ENCODE results near the gene LCMT1.

Gene LCMT1

DNA sequence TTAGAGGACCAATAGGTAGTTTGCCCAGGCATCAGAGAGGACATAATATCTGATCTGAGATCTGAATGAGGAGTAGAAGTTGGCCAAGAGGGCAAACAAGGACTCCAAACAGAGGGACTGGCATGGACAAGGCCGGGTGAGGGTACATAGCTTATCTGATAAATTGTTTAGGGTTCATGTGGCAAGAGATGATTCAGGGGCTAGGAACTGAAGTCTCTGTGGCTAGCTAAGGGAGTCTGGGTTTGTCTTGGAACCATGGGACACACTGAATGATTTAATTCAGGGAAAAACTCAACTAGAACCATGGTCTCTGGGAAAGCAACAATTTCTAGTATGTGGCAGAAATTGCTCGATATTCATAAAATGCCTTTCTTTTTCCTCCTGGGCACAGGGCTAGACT is 101.1 kb downstream of the LCMT1 start:
- Histone ChIP-seq H3K27ac (ENCODE audit: low read length) (no peak overlapping the region), H4K20me1 (ENCODE audit: insufficient read depth, low read length) (no peaks in the 10 kb centered on the region), H2AFZ (ENCODE audit: low read depth, low read length) (no peak overlapping the region), H3K79me2 (ENCODE audit: low read length) (no peaks in the 10 kb centered on the region), H3K36me3 (replicated peaks; ENCODE audit: low read depth, low read length) (no peaks in the 10 kb centered on the region), H3K4me1 (ENCODE audit: low read length) (peaks cover 9% of the 10 kb centered on the region), H3K4me2 (ENCODE audit: low read length) (no peak overlapping the region), H3K9me3 (ENCODE audit: insufficient read depth, low read length) (no peaks in the 10 kb centered on the region), H3K9ac (ENCODE audit: low read length) (no peak overlapping the region), H3K27me3 (ENCODE audit: low read depth, low read length) (peaks cover 9% of the 10 kb centered on the region; the same call in 1 of the 2 replicates), H3K4me3 (ENCODE audit: low read length) (no peak overlapping the region)
- TF ChIP-seq, protein P1, sequence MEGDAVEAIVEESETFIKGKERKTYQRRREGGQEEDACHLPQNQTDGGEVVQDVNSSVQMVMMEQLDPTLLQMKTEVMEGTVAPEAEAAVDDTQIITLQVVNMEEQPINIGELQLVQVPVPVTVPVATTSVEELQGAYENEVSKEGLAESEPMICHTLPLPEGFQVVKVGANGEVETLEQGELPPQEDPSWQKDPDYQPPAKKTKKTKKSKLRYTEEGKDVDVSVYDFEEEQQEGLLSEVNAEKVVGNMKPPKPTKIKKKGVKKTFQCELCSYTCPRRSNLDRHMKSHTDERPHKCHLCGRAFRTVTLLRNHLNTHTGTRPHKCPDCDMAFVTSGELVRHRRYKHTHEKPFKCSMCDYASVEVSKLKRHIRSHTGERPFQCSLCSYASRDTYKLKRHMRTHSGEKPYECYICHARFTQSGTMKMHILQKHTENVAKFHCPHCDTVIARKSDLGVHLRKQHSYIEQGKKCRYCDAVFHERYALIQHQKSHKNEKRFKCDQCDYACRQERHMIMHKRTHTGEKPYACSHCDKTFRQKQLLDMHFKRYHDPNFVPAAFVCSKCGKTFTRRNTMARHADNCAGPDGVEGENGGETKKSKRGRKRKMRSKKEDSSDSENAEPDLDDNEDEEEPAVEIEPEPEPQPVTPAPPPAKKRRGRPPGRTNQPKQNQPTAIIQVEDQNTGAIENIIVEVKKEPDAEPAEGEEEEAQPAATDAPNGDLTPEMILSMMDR (IDR thresholded peaks at IDR 0.05; ENCODE audit: low read depth, low read length), result no peak
- no peak for TF ChIP-seq EZH2phosphoT487 (IDR thresholded peaks at IDR 0.05; ENCODE audit: low read depth)

DNA sequence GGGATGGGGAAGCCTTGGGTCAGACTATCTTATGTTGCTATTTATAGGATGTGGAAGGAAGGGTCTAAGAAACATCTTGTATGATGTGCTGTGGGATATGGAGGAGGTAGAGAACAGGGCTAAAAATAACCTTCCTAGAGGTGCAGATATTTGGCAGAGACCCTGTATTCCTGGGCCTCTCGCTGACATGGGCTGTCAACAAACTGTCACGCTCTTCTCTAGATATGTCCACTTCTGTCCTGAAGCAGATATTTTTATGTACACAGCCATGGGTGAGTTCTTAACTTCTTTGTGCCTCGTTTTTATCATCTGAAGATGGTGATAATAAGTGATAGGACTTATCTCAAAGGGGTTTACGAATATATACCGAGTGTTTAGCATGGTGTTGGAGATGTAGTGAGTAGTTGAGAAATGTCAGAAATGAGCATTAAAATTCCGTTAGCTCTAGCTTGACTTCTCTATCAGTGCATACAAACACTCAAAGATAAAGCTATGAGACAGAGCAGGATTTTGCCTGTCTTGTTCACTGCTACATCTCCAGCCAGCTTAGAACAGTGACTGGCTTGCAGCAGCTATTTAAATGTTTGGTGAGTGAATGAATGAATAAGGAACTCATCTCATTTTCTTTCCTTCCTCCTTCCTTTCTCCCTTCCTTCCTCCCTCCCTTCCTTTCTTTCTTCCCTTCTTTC is 102.3 kb downstream of the LCMT1 start:
- no peak overlapping the region for H2AFZ ChIP-seq (ENCODE audit: low read depth, low read length)
- H3K79me2 ChIP-seq (ENCODE audit: low read length), result no peaks in the 10 kb centered on the region
- TF ChIP-seq, protein P1 (IDR thresholded peaks at IDR 0.05; ENCODE audit: low read depth, low read length), result no peak
- TF ChIP-seq EZH2phosphoT487 (IDR thresholded peaks at IDR 0.05; ENCODE audit: low read depth), result no peak
- no peak overlapping the region for H3K9ac ChIP-seq (ENCODE audit: low read length)
- H3K4me3 ChIP-seq (ENCODE audit: low read length), result no peak overlapping the region
- no peaks in the 10 kb centered on the region for H3K9me3 ChIP-seq (ENCODE audit: insufficient read depth, low read length)
- H3K27me3 ChIP-seq (ENCODE audit: low read depth, low read length), result peaks cover 9% of the 10 kb centered on the region; the same call in 1 of the 2 replicates
- H4K20me1 ChIP-seq (ENCODE audit: insufficient read depth, low read length), result no peaks in the 10 kb centered on the region
- no peaks in the 10 kb centered on the region for H3K36me3 ChIP-seq (replicated peaks; ENCODE audit: low read depth, low read length)
- H3K4me1 ChIP-seq (ENCODE audit: low read length), result peaks cover 9% of the 10 kb centered on the region
- H3K4me2 ChIP-seq (ENCODE audit: low read length), result no peak overlapping the region
- no peak overlapping the region for H3K27ac ChIP-seq (ENCODE audit: low read length)

DNA sequence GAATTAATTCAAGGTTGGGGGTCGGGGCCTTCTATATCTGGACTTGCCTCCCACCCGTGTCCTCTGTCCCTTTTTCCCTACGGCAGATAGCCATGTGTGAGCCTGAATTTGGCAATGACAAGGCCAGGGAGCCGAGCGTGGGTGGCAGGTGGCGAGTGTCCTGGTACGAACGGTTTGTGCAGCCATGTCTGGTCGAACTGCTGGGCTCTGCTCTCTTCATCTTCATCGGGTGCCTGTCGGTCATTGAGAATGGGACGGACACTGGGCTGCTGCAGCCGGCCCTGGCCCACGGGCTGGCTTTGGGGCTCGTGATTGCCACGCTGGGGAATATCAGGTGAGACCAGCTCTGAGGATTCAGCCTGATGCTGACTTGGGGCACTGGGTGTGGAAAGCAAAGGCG is 105.6 kb downstream of the LCMT1 start:
- Histone ChIP-seq H3K27me3 (ENCODE audit: low read depth, low read length) (peaks cover 9% of the 10 kb centered on the region; the same call in 1 of the 2 replicates), H3K4me2 (ENCODE audit: low read length) (no peak overlapping the region), H4K20me1 (ENCODE audit: insufficient read depth, low read length) (no peaks in the 10 kb centered on the region)

DNA sequence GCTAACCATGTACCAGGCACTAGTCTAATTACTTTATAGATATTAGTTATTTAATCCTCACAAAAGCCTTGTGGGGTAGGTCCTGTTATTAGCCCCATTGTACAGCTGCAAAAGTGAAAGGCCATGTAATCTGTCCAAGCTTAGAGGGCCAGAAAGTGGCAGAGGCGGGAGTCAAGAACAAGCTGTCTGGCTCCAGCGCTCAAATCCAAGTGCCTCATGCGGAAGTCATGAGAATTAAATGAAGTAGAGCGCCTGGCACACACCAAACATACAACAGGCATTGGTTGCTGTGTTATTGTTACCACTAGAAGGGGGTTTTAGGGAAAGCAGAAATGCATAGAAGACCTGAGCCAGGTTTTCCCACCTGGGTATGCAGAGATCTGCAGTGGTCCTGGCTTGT is 106.4 kb downstream of the LCMT1 start:
- H3K79me2 ChIP-seq (ENCODE audit: low read length), result no peaks in the 10 kb centered on the region
- H3K9ac ChIP-seq (ENCODE audit: low read length), result no peak overlapping the region
- no peaks in the 10 kb centered on the region for H3K9me3 ChIP-seq (ENCODE audit: insufficient read depth, low read length)
- H3K4me3 ChIP-seq (ENCODE audit: low read length), result no peak overlapping the region
- H3K27ac ChIP-seq (ENCODE audit: low read length), result no peak overlapping the region
- no peaks in the 10 kb centered on the region for H3K4me1 ChIP-seq (ENCODE audit: low read length)
- H2AFZ ChIP-seq (ENCODE audit: low read depth, low read length), result no peak overlapping the region
- H3K36me3 ChIP-seq (replicated peaks; ENCODE audit: low read depth, low read length), result no peaks in the 10 kb centered on the region
- TF ChIP-seq EZH2phosphoT487 (IDR thresholded peaks at IDR 0.05; ENCODE audit: low read depth), result no peak
- TF ChIP-seq, protein P1 (IDR thresholded peaks at IDR 0.05; ENCODE audit: low read depth, low read length), result no peak
- peaks cover 9% of the 10 kb centered on the region; the same call in 1 of the 2 replicates for H3K27me3 ChIP-seq (ENCODE audit: low read depth, low read length)
- H4K20me1 ChIP-seq (ENCODE audit: insufficient read depth, low read length), result no peaks in the 10 kb centered on the region
- no peak overlapping the region for H3K4me2 ChIP-seq (ENCODE audit: low read length)

More for the DNA sequence above, 105.6 kb downstream of the LCMT1 start:
- no peak overlapping the region for H3K9ac ChIP-seq (ENCODE audit: low read length)
- H3K4me1 ChIP-seq (ENCODE audit: low read length), result no peaks in the 10 kb centered on the region
- no peaks in the 10 kb centered on the region for H3K79me2 ChIP-seq (ENCODE audit: low read length)
- TF ChIP-seq, protein P1 (IDR thresholded peaks at IDR 0.05; ENCODE audit: low read depth, low read length), result no peak
- TF ChIP-seq EZH2phosphoT487 (IDR thresholded peaks at IDR 0.05; ENCODE audit: low read depth), result no peak
- H3K27ac ChIP-seq (ENCODE audit: low read length), result no peak overlapping the region
- no peak overlapping the region for H2AFZ ChIP-seq (ENCODE audit: low read depth, low read length)
- H3K4me3 ChIP-seq (ENCODE audit: low read length), result no peak overlapping the region
- no peaks in the 10 kb centered on the region for H3K36me3 ChIP-seq (replicated peaks; ENCODE audit: low read depth, low read length)
- no peaks in the 10 kb centered on the region for H3K9me3 ChIP-seq (ENCODE audit: insufficient read depth, low read length)

Data from OCI-LY3 (cell line).